GM18870 (cell line): ENCODE data around the gene ZC3H12C.
"Not testable (repeated sequence)": the region's sequence is repeated elsewhere in the genome, so short reads cannot be mapped to it uniquely, and the experiment has no call there.

ENCODE experiments used
- ATAC-seq: cut with Tn5 transposase; IDR thresholded peaks from one replicate; pipeline ENCODE4 v1.9.1; 2021; ENCODE audit warnings: moderate library complexity; ENCODE audit not compliant: unreplicated experiment

Gene ZC3H12C

DNA sequence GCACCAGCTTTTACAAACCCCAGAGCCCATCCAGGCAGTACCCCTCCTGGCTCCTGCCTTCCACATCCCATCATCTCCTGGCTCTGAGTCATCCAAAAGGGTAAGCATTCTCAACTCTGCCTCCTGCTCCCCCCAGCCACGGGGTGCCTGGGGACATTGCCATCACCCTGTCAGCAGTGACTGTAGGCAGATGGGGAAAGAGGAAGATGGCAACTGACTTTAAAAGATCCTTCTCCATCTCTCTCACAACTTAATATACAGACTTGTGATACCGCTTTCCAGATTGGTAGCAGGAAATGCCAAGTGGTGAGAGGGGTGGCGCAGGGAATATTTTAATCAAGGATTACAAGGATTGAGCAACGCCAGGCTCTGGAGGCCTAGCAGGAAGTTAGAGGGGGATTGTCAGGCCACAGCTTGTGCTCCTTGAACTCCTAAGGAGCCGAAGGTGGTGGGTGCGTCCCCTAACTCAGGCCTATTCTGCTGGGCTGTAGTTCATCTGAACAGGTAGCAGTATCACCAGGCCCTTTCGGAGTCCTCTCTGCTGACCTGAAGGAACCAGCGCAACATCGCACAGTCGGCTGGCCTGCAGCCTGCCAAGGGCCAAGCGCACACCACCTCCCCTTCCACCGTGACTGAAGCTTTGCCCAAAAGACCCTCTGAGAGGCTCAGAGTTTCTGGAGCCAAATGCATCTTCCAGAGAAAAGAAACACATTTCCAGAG lies 83.3 kb downstream of the ZC3H12C start:
- ATAC-seq, result no peak

GRCh38 chr11:110177086-110177456 lies 83.9 kb downstream of the ZC3H12C start:
- ATAC-seq, result no peak

GRCh38 chr11:110179064-110179463 lies 85.9 kb downstream of the ZC3H12C start:
- ATAC-seq, result no peak

DNA sequence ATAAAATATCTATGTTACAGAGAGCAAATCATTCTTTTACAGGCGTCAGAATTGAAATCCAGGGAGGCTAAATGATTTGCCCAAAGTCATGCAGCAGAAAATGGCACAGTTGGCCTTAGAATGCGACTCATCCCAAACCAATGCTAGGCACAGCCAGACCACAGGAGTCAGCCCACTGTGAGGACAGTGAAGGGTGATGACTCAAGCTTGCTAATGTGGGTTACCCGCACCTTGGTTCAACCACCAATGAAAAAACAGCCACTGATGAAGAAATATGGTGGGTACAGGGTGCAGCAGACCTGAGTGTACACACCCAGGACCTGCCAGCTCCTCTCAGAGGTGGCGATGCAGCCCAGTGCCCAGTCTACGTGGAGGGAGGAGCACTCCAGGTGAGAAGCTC lies 89.7 kb downstream of the ZC3H12C start:
- ATAC-seq, result no peak

- ATAC-seq, result no peak
These were observed 91.3 kb downstream of the ZC3H12C start for GRCh38 chr11:110184456-110184855.

- no peak for ATAC-seq
These were observed 92.0 kb downstream of the ZC3H12C start for GRCh38 chr11:110185121-110185591.

DNA sequence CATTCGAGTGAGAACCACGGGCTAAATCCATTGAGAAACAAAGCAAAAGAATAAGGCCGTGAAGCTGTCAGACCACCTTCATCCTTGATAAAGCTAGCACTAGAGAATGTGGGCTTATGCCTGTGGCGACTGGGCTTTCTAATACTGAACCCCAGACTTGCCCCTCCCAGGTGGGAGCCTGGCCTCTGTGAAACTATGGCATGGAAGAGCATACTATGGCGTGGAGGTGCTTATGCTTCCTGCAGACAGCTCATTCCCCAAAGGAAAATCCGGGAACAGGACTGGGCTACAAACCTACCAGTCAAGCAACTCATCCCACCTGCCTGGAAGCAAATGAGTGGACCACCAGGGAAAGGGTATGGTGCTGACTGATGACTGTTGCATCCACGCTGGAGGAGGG lies 92.4 kb downstream of the ZC3H12C start:
- ATAC-seq, result no peak

GRCh38 chr11:110186456-110186855 lies 93.3 kb downstream of the ZC3H12C start:
- no peak for ATAC-seq

- ATAC-seq, result no peak
These were observed 93.7 kb downstream of the ZC3H12C start for GRCh38 chr11:110186867-110187266.

DNA sequence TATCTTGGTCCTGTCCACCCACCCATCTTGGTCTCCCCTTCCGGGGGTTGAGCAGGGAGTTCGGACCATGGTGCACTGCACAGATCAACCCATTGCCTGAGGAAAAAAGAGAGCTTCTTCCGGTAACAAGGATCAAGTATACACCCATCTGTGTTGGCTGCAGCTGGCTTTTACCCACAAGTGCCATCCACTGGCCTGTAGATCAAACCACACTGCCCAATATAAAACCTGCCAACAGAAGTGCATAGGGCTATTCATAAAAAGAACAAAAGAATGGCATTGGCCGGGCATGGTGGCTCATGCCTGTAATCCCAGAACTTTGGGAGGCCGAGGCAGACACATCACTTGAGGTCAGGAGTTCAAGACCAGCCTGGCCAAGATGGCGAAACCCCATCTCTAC lies 94.5 kb downstream of the ZC3H12C start:
- ATAC-seq, result no peak

DNA sequence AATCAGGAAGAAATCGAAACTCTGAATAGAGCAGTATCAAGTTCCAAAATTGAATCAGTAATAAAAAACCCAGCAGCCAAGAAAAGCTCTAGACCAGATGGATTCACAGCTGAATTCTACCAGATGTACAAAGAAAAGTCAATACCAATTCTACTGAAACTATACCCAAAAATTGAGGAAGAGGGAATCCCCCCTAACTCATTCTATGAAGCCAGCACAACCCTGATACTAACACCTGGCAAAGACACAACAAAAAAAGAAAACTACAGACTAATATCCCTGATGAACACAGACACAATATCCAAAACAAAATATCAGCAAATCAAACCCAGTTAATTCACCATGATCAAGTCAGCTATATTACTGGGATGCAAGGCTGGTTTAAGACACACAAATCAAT lies 97.7 kb downstream of the ZC3H12C start:
- no peak for ATAC-seq

DNA sequence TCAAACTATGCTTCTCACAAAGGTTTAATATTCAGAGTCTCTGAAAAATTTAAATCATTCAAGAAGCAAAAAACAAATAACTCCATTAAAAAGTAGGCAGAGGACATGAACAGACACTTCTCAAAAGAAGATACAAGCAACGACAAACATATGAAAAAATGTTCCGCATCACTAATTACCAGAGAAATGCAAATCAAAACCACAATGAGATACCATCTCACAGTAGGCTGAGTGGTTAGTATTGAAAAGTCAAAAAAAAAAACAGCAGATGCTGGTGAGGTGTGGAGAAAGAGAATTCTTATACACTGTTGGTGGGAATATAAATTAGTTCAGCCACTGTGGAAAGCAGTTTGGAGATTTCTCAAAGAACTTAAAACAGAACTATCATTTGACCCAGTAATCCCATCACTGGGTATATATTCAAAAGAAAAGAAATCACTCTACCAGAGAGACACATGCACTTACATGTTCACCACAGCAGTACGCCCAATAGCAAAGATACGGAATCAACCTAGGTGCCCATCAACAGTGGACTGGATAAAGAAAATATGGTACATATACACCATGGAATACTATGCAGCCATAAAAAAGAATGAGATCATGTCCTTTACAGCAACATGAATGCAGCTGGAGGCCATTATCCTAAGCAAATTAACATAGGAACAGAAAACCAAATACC lies 99.6 kb downstream of the ZC3H12C start:
- peak; percentile 78 for ATAC-seq

DNA sequence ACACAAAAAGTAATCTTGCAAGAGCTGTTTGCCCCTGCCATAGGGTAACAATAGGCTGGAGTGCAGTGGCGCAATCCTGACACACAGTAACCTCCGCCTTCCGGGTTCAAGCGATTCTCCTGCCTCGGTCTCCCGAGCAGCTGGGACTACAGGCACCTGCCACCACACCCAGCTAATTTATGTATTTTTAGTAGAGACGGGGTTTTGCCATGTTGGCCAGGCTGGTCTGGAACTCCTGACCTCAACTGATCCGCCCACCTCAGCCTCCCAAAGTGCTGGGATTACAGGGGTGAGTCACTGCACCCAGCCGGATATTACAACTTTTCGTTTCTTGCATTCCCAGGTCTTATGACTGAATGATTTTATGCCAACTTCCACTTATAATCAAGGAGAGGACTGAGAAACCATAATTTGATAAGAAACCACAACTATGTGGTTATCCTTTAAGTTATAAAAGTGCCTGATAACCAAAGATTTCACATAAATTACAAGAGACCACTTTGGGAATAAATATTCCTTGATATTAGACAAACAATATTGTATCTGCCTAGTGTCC lies 101.1 kb downstream of the ZC3H12C start:
- ATAC-seq, result not testable (repeated sequence)

- no peak for ATAC-seq
These were observed 103.1 kb downstream of the ZC3H12C start for GRCh38 chr11:110196241-110196754.

- no peak for ATAC-seq
These were observed 103.8 kb downstream of the ZC3H12C start for GRCh38 chr11:110196884-110197420.

DNA sequence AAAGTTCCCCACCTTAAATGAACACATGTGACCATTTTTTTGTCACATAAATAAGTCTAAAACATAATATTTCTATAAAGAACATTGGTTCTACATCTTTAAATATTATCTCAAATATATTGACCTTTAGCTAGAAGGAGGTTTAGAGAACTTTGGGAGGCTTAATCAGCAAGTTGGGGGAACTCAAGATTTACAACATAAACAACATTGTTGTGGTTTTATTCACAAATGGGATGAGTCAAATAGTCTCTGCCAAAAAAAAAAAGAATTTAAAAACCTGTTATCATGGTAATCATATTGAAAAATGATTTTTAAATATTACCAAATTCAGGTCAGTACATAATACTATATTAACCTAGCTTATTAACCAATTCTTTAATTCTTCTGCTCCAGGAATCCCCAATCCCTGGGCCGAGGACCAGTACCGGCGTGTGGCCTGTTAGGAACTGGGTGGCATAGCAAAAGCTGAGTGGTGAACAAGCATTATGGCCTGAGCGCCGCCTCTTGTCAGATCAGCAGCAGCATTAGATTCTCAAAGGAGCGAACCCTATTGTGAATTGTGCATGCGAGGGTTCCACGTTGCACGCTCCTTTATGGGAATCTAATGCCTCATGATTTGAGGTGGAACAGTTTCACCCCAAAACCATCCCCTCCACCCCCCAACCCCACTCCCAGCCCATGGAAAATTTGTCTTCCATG lies 105.0 kb downstream of the ZC3H12C start:
- ATAC-seq, result no peak

DNA sequence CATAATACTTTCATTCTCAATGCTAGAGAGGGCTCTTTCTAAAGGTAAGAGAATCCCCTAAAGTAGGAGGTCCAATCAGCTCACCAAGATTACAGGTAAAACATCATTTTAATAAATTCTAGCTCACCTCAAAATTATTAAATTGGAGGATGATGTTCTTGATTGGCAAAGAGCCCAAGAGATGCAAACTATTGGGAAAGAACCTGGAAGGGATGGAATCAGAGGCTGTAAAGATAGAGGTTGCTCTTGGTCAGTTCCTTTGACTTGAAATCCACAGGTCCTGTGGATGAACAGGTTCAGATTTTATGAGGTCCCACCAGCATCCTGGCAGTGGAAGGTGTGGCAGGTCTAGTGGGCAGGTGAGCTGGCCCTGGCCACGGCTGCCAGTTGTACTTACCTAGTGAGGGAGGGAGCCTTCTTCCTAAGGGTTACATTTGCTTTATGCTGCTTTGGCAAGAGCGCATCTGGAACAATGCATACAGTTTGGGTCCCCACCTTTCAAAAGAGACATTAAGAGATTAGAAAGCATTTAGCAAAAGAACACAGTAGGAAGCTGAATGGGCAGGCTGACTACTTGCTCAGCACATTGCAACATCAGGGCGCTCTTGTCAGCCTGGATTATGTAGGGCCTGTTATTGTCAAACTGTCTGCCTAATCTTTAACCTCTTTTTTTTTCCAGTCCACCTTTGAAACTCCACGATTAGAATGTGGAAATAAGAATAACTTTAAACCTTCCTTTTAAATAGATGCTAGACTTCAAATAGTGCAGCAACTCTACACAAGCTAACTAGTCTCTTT lies 106.2 kb downstream of the ZC3H12C start:
- no peak for ATAC-seq

GRCh38 chr11:110200241-110200640 lies 107.0 kb downstream of the ZC3H12C start:
- no peak for ATAC-seq

DNA sequence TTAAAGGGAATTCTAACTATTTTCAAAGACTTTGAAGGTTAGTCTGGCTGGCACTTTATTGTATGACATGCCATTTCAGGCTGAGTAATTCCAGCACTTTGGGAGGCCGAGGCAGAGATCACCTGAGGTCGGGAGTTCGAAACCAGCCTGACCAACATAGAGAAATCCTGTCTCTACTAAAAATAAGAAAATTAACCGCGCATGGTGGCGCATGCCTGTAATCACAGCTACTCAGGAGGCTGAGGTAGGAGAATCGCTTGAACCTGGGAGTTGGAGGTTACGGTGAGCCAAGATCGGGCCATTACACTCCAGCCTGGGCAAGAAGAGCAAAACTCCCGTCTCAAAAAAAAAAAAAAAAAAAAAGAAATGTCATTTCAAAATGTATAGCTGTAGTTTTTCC lies 107.6 kb downstream of the ZC3H12C start:
- ATAC-seq, result no peak

DNA sequence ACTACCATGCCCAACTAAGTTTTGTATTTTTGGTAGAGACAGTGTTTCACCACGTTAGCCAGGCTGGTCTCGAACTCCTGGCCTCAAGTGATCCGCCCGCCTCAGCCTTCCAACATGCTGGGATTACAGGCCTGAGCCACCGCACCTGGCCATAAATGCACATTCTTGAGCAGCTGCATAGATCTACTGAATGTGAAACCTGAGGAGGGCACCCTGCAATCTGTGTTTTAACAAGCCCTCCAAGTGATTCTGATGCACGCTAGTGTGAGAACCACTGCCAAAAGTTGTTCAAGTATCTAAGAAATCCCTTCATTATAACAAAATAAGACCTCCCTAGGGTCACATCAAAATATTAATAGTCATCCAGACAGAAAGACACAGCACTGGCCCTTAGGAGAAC lies 113.9 kb downstream of the ZC3H12C start:
- no peak for ATAC-seq
